A549 (cell line): ENCODE measurements around the gene GOLGA8G. TPM values are rescaled to one million over a fixed set of nuclear protein-coding genes. Genes with fewer than 3 reads are reported as not detected.
A peak's percentile ranks its signal among the peaks of the same experiment; 100 is the strongest.
"Not testable (repeated sequence)": the region's sequence is repeated elsewhere in the genome, so short reads cannot be mapped to it uniquely, and the experiment has no call there.

Source experiments
- ATAC-seq, 2 experiments: fragments of 200-7000 bp in 1 of 2; fragments of >200 bp in 1 of 2; cut with Nextera tagmentation in 1 of 2; cut with Tn5 transposase in 1 of 2; 3 replicates each; pipeline versions ENCODE4 v1.8.0 to v1.9.1; 2018 to 2020; ENCODE audit warnings: mild to moderate bottlenecking in 1 of 2, moderate library complexity in 1 of 2
- CTCF ChIA-PET: fragments of 300-600 bp; sonication (Branson Sonifier 250); formaldehyde crosslinking; extraction: SDS; loops from one replicate; lab custom pipeline; 2021; ENCODE audit warnings: antibody characterized with exemption, inconsistent platforms; lab: Yijun Ruan, JAX
- POLR2A ChIA-PET: fragments of 350-600 bp; formaldehyde crosslinking; extraction: SDS; loops from one replicate; lab custom pipeline; 2021; ENCODE audit warnings: antibody characterized with exemption, inconsistent platforms; lab: Yijun Ruan, JAX
- DNase-seq, 2 experiments: peaks; one replicate each; pipeline versions ENCODE4 v3.0.0 to v3.0.0-alpha.2; 2011 to 2016; ENCODE audit warnings: low read depth in 1 of 2, low spot score in 1 of 2
- FAIRE-seq: peaks from 2 replicates; lab custom pipeline; 2011; peaks lifted over from hg19 to GRCh38; lab: Jason Lieb, UNC
- H3K27ac ChIP-seq, 2 experiments: fragments of >200 bp; sonication (Bioruptor Twin); formaldehyde crosslinking; 3 replicates each; pipeline ENCODE4 v1.5.1; 2016 to 2017
- H3K4me1 ChIP-seq: fragments of >200 bp; sonication (Bioruptor Twin); formaldehyde crosslinking; 3 replicates; pipeline ENCODE4 v1.6.1; 2016
- H3K4me2 ChIP-seq: fragments of >200 bp; sonication (Bioruptor Twin); formaldehyde crosslinking; 3 replicates; pipeline ENCODE4 v1.6.1; 2016
- H3K4me3 ChIP-seq: fragments of >200 bp; sonication (Bioruptor Twin); formaldehyde crosslinking; 3 replicates; pipeline ENCODE4 v1.5.1; 2016
- H3K9me3 ChIP-seq: fragments of >200 bp; sonication (Bioruptor Twin); formaldehyde crosslinking; 3 replicates; pipeline ENCODE4 v1.6.1; 2016
- WGBS: methylation state at CpG from one replicate; pipeline ENCODE4 v1.1.6; 2017; ENCODE audit errors: missing lambda C conversion rate; 5-methylcytosine and 5-hydroxymethylcytosine counted together
- polyA minus RNA-seq: library from RNA; depleted of rRNA, polyadenylated mRNA; stranded (reverse); fragments of >200 nt; gene quantifications from 2 replicates; pipeline ENCODE4 v1.2.3, GENCODE V29; 2011; rRNA and poly(A)+ RNA removed
- polyA plus RNA-seq, 4 experiments: library from polyadenylated mRNA; depleted of rRNA in 3 of 4; stranded (reverse); fragments of >200 nt; fragmentation: RNase III in 1 of 4; extraction: RNeasy Plus Mini Kit Qiagen cat#74134 plus additional on column Dnase treatment in 1 of 4; gene quantifications; 2 replicates in 3 of 4; 3 replicates in 1 of 4; pipeline ENCODE4 v1.2.3, GENCODE V29; 2011 to 2017
- small RNA-seq, 6 experiments: library from RNA; depleted of rRNA; stranded (forward); fragments of <200 nt; gene quantifications; one replicate each; pipeline ENCODE3, GENCODE V24; 2012

Gene GOLGA8G
- polyA plus RNA-seq (2011; rRNA removed) = 0.04 TPM in 1 of 2 replicates, not detected in the other
- not detected in 2 replicates for polyA plus RNA-seq (2012; cell fraction: cytosol; rRNA removed)
- 0.21 TPM in 1 of 2 replicates, not detected in the other for polyA plus RNA-seq (2012; cell fraction: nucleus; rRNA removed)
- polyA plus RNA-seq (2017; fragmentation: RNase III; extraction: RNeasy Plus Mini Kit Qiagen cat#74134 plus additional on column Dnase treatment) = 0.03 to 0.05 TPM (median 0.04 TPM) in 3 replicates
- polyA minus RNA-seq = not detected in 2 replicates

GRCh38 chr15:28532954-28533353 is at the start of gene GOLGA8G:
Gene GOLGA8G, minus strand, starts transcription at chr15:28532971. Its CDS starts 62 bp downstream, at chr15:28532909.
- FAIRE-seq = not testable (repeated sequence)

GRCh38 chr15:28573351-28573750 is 40.6 kb upstream of the GOLGA8G start:
- H3K4me2 ChIP-seq, H3K27ac ChIP-seq, ATAC-seq, H3K4me3 ChIP-seq, DNase-seq, H3K4me1 ChIP-seq, FAIRE-seq, POLR2A ChIA-PET, H3K9me3 ChIP-seq, CTCF ChIA-PET: not testable (repeated sequence)
- WGBS = 73% methylated on average over 11 of the region's 13 CpGs

More at GRCh38 chr15:28532954-28533353, at the start of gene GOLGA8G:
- CTCF ChIA-PET, DNase-seq, H3K4me1 ChIP-seq, H3K27ac ChIP-seq, H3K9me3 ChIP-seq, H3K4me3 ChIP-seq, POLR2A ChIA-PET, ATAC-seq, H3K4me2 ChIP-seq: not testable (repeated sequence)
- WGBS = 60% methylated on average over 3 of the region's 6 CpGs

GRCh38 chr15:28553268-28553667 is 20.5 kb upstream of the GOLGA8G start, which contains the start of gene GOLGA6L25:
Gene GOLGA6L25, plus strand, starts transcription at chr15:28553568. Its CDS starts 61 bp downstream, at chr15:28553629.
- CTCF ChIA-PET, H3K4me2 ChIP-seq, H3K4me3 ChIP-seq, DNase-seq, H3K27ac ChIP-seq, H3K9me3 ChIP-seq, ATAC-seq, POLR2A ChIA-PET, H3K4me1 ChIP-seq, FAIRE-seq: not testable (repeated sequence)
- WGBS = no CpG with 5 or more reads among the region's 7 CpGs

- H3K9me3 ChIP-seq, DNase-seq, POLR2A ChIA-PET, H3K27ac ChIP-seq, ATAC-seq, H3K4me1 ChIP-seq, H3K4me3 ChIP-seq, FAIRE-seq, CTCF ChIA-PET, H3K4me2 ChIP-seq: not testable (repeated sequence)
- 91% methylated on average over 7 of the region's 11 CpGs for WGBS
Observed at GRCh38 chr15:28515208-28515607, 17.6 kb downstream of the GOLGA8G start.

- DNase-seq, H3K4me3 ChIP-seq, H3K4me1 ChIP-seq, H3K9me3 ChIP-seq, ATAC-seq, CTCF ChIA-PET, H3K4me2 ChIP-seq, H3K27ac ChIP-seq, FAIRE-seq, POLR2A ChIA-PET: not testable (repeated sequence)
- 72% methylated on average over 13 of the region's 22 CpGs for WGBS
Observed at GRCh38 chr15:28514128-28514527, 18.6 kb downstream of the GOLGA8G start.

- H3K4me3 ChIP-seq, H3K27ac ChIP-seq, POLR2A ChIA-PET, CTCF ChIA-PET, FAIRE-seq, H3K4me2 ChIP-seq, DNase-seq, H3K4me1 ChIP-seq, H3K9me3 ChIP-seq: not testable (repeated sequence)
- WGBS = 18% methylated on average over 3 of the region's 63 CpGs
- peak; percentile 78 to 79 for ATAC-seq
Observed at GRCh38 chr15:28508217-28508889, 24.4 kb downstream of the GOLGA8G start.

GRCh38 chr15:28481340-28481739 is 51.4 kb downstream of the GOLGA8G start:
- H3K27ac ChIP-seq, POLR2A ChIA-PET, H3K4me2 ChIP-seq, H3K4me1 ChIP-seq, CTCF ChIA-PET, H3K9me3 ChIP-seq, DNase-seq, ATAC-seq, FAIRE-seq, H3K4me3 ChIP-seq: not testable (repeated sequence)
- WGBS = no CpG with 5 or more reads among the region's 3 CpGs

Small RNA genes within 50 kb of the gene (small RNA-seq; reads per million reads assigned to genes)
- 0 reads per million in 6 experiments for gene AC138749.2
- gene AC138749.4 = 0 reads per million in 6 experiments
- 0 reads per million in 6 experiments for gene AC138749.5
- gene MIR4509-3 = 0 reads per million in 6 experiments
- gene RF00017 = 0 reads per million in 6 experiments

Other genes with a start within 250 kb of the GOLGA8G start
- gene HERC2, start 210.8 kb downstream of the GOLGA8G start, polyA plus RNA-seq (2011; rRNA removed) = 32.8 and 40.9 TPM in 2 replicates
- gene HERC2, start 210.8 kb downstream of the GOLGA8G start, polyA plus RNA-seq (2017; fragmentation: RNase III; extraction: RNeasy Plus Mini Kit Qiagen cat#74134 plus additional on column Dnase treatment) = 31.4 to 34.2 TPM (median 33.4 TPM) in 3 replicates
- not detected in 2 replicates for gene GOLGA6L24, start 174.9 kb downstream of the GOLGA8G start, polyA plus RNA-seq (2011; rRNA removed)
- gene GOLGA6L24, start 174.9 kb downstream of the GOLGA8G start, polyA plus RNA-seq (2017; fragmentation: RNase III; extraction: RNeasy Plus Mini Kit Qiagen cat#74134 plus additional on column Dnase treatment) = not detected in 3 replicates
- gene GOLGA8F, start 154.3 kb downstream of the GOLGA8G start, polyA plus RNA-seq (2011; rRNA removed) = not detected in 2 replicates
- gene GOLGA8F, start 154.3 kb downstream of the GOLGA8G start, polyA plus RNA-seq (2017; fragmentation: RNase III; extraction: RNeasy Plus Mini Kit Qiagen cat#74134 plus additional on column Dnase treatment) = 0.03 TPM in 1 of 3 replicates, not detected in the others
- gene GOLGA6L25, start 20.6 kb upstream of the GOLGA8G start, polyA plus RNA-seq (2011; rRNA removed) = not detected in 2 replicates
- gene GOLGA6L25, start 20.6 kb upstream of the GOLGA8G start, polyA plus RNA-seq (2017; fragmentation: RNase III; extraction: RNeasy Plus Mini Kit Qiagen cat#74134 plus additional on column Dnase treatment) = not detected in 3 replicates
- gene GOLGA8M, start 179.4 kb upstream of the GOLGA8G start, polyA plus RNA-seq (2011; rRNA removed) = 0.49 and 0.52 TPM in 2 replicates
- 0.27 to 0.47 TPM (median 0.33 TPM) in 3 replicates for gene GOLGA8M, start 179.4 kb upstream of the GOLGA8G start, polyA plus RNA-seq (2017; fragmentation: RNase III; extraction: RNeasy Plus Mini Kit Qiagen cat#74134 plus additional on column Dnase treatment)